Coronary artery (tissue), 2 donors: ENCODE measurements around the gene SMIM12.
A peak's percentile ranks its signal among the peaks of the same experiment; 100 is the strongest.

Experiments
- DNase-seq: peaks from one replicate; pipeline ENCODE4 v3.0.0-alpha.2; 2017; ENCODE audit warnings: low spot score
- H3K27ac ChIP-seq, 2 donors: fragments of 200-600 bp; sonication (generic); one replicate each; pipeline ENCODE4 v1.5.1; 2016 to 2019
- H3K4me3 ChIP-seq: fragments of 200-600 bp; sonication (generic); 2 replicates; pipeline ENCODE4 v1.5.1; 2016; ENCODE audit warnings: mild to moderate bottlenecking, moderate library complexity
- CTCF ChIP-seq: fragments of 200-600 bp; sonication (generic); IDR thresholded peaks from one replicate; pipeline ENCODE4 v1.5.1; 2019; ENCODE audit warnings: antibody characterized with exemption

SMIM12 gene

GRCh38 chr1:34868230-34869049 is 8.9 kb upstream of the SMIM12 start:
- Histone ChIP-seq H3K27ac (no peak overlapping the region), H3K4me3 (no peak overlapping the region)
- no peak for TF ChIP-seq CTCF
- no peak for DNase-seq

DNA sequence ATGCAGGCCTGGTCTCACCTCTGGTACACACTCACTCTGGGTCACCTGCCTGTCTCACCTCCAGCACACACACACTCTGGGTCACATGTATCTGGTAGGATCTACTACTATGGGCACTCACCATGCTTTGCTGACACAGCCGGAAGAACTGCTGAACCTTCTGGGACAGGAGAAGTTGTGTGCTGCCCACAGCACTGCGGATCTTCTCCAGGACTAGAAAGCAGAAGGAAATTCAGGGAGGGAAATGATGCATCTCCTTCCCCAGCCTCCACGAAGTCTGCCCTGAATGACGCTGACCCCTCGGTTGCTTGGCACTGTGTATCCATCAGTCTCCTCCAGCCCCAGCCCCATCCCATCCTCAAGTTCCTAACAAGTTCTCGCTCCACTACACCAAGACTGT is 7.9 kb upstream of the SMIM12 start:
- H3K27ac ChIP-seq = peak overlapping the region in 1 of 2 donors; percentile 31
- H3K4me3 ChIP-seq = no peak overlapping the region
- TF ChIP-seq CTCF = no peak
- no peak for DNase-seq

DNA sequence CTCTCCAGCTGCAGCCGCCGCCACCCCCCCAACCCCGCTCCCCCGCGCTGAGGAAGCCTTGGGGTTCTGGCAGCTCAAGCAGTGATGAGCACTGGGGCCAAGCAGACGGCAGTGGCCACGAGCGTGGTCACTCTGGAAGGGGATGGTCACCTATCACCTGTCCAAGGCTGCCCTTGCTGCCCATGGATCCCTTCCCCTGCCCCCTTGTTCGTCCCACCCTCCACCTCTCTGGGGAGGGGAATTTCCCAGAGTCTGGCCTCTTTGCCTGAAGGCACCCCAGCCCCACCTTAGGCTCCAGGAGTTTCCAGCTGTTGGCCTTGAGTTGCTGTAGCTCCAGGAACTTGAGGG is 7.2 kb upstream of the SMIM12 start:
- peak overlapping the region; percentile 71 to 82 for H3K27ac ChIP-seq
- DNase-seq = no peak

DNA sequence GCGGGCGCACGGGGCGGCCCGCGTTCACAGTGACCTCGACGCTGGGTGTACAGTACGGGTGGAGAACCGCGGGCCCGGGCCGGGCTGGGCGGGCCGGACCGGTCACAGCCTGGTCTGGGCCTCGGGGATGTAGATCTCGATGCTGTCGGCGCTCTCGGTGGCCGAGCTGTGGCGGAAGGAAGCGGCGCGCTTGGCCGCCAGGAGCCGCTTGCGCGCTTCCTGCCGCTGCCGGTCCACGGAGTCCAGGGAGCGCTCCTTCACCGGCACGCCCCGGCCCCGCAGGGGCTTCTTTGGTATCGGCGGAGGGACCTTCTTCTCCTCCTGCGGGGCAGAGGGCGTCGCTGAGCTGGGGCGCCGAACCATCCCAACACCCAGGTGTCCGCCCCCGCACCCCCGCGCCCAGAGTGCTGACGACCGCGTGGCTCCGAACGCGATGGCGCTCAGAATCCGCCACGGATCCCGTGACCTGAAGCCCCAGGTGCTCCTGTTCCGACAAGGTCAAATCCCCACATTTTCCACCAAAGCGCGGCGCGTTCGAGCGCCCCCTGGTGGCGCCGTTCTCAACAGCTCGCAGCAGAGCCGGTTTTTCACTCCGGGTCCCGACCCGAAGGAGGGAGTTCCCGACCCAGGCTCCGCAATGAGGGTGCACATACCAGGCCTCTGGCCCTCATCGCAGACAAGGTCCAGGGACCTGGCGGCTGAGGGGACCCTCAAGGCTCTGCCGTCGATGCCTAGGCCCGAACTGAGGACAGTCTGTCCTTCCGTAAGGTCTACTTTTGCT is 6.6 kb upstream of the SMIM12 start:
- Histone ChIP-seq H3K27ac (peak overlapping the region; percentile 71 to 82), H3K4me3 (peak overlapping the region; percentile 91)
- DNase-seq = peak; percentile 88
- TF ChIP-seq CTCF = peak; percentile 95

More for the DNA sequence above, 7.2 kb upstream of the SMIM12 start:
- no peak for TF ChIP-seq CTCF
- peak overlapping the region; percentile 91 for H3K4me3 ChIP-seq

- no peak for DNase-seq
- TF ChIP-seq CTCF = no peak
- H3K27ac ChIP-seq = peak overlapping the region; percentile 71 to 82
These were observed 6.0 kb upstream of the SMIM12 start for GRCh38 chr1:34865573-34865972.

DNA sequence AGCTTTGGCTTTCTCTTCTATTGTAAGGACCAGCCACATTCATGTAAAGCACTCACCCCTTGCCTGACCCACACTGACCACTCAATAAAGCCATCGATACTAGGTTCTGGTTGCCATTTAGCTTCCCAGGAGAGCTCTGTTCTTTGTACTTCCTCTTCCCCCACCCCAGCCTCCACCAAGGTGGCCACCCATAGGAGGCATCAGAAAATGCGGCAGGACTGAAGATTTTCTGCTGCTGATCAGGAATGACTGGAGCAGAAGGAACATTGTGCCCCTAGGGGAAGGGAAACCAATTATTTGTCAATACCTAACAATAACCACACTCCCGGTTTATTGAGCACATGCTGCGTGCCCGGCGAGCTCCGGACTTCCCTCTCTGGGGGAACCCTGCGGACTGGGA is 5.2 kb upstream of the SMIM12 start:
- no peak overlapping the region for H3K4me3 ChIP-seq
- no peak overlapping the region for H3K27ac ChIP-seq
- DNase-seq = no peak
- no peak for TF ChIP-seq CTCF

More at GRCh38 chr1:34865573-34865972, 6.0 kb upstream of the SMIM12 start:
- H3K4me3 ChIP-seq = peak overlapping the region; percentile 91
